IPS DF 6.9 (cell line): ENCODE data around the gene GASK1A.

ENCODE experiments used
- DNase-seq: peaks from one replicate; pipeline ENCODE4 v3.0.0-alpha.2; 2013; ENCODE audit warnings: low read depth, low spot score
- H3K27ac ChIP-seq: one replicate; pipeline ENCODE4 v1.5.1; 2013; ENCODE audit warnings: low read length, control low read depth
- H3K27me3 ChIP-seq: 2 replicates; pipeline ENCODE4 v1.6.1; 2013; ENCODE audit warnings: mild to moderate bottlenecking, low read length; ENCODE audit not compliant: control insufficient read depth, insufficient read depth
- H3K36me3 ChIP-seq: 2 replicates; pipeline ENCODE4 v1.6.1; 2013; ENCODE audit warnings: low read length; ENCODE audit not compliant: control insufficient read depth, insufficient read depth
- H3K4me1 ChIP-seq: 2 replicates; pipeline ENCODE4 v1.6.1; 2013; ENCODE audit warnings: low read length; ENCODE audit not compliant: control insufficient read depth, insufficient read depth
- H3K4me3 ChIP-seq: 2 replicates; pipeline ENCODE4 v1.5.1; 2013; ENCODE audit warnings: mild to moderate bottlenecking, low read length
- H3K9me3 ChIP-seq: 2 replicates; pipeline ENCODE4 v1.6.1; 2013; ENCODE audit warnings: low read length, inconsistent platforms; ENCODE audit not compliant: control insufficient read depth, insufficient read depth
- WGBS: extraction: QIAGEN DNeasy Blood & Tissue Kit; methylation state at CpG from one replicate; pipeline ENCODE4 v1.1.7; 2013; ENCODE audit warnings: mixed read lengths, missing lambda C conversion rate; ENCODE audit not compliant: insufficient read length, insufficient coverage; 5-methylcytosine and 5-hydroxymethylcytosine counted together

Gene GASK1A

DNA sequence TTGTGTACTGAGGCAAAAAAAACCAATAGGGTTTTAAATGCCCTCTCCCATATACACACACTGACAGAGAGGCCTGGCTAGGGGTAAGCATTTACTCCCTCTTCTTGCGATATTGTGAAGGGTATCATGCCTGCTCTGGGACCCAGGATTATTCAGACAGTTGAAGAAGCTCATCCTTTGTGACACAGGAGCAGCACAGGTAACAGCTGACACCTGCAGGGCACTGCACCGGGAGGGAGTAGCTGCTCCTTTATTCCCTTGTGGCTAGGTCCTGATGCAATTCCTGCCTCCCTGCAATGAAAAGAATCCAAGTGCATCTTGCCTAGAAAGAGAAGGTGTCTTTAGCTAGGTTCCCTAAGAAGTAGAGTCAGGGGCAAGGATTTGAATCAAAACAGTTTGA, 103.3 kb downstream of the GASK1A start:
- no peak overlapping the region for H3K4me3 ChIP-seq
- H3K27me3 ChIP-seq: no peaks in the 10 kb centered on the region
- H3K27ac ChIP-seq: no peak overlapping the region
- peaks cover 17% of the 10 kb centered on the region; the same call in 1 of the 2 replicates for H3K36me3 ChIP-seq
- H3K4me1 ChIP-seq: no peaks in the 10 kb centered on the region
- no CpG with 5 or more reads among the region's 2 CpGs for WGBS
- no peak for DNase-seq
- no peaks in the 10 kb centered on the region for H3K9me3 ChIP-seq

DNA sequence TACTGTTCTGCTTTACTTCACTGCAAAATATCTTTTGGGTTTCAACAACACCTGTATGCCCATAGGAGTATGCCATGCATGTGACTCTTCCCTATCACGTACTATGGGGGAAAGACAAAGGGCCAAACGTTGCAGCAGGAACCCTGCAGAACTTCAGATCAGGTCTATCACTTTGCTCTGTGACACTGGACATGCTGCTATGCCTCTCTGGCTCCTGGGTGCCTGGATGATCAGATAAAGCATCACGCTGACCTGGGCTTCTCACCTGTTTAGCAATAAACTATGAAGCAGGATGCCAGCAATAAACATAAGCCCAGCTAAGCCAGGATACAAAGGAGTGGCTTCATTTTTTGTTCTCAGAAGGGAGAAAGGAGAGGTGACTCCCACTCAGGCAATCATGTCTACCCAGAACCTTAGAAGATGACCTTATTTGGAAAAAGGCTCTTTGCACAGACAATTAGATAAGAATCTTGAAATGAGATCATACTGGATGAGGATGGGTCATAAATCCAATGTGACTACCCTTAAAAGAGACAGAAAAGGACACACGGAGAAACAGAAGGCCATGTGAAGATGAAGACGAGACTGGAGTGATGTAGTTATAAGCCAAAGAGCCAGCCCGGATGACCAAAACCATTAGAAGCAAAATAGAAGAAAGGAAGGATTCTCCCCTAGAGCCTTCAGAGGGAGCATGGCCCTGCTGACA, 107.5 kb downstream of the GASK1A start:
- WGBS: no CpG with 5 or more reads among the region's 6 CpGs
- Histone ChIP-seq H3K36me3 (no peaks in the 10 kb centered on the region), H3K27ac (no peak overlapping the region), H3K4me3 (no peak overlapping the region), H3K9me3 (no peaks in the 10 kb centered on the region), H3K4me1 (no peaks in the 10 kb centered on the region), H3K27me3 (no peaks in the 10 kb centered on the region)
- no peak for DNase-seq

DNA sequence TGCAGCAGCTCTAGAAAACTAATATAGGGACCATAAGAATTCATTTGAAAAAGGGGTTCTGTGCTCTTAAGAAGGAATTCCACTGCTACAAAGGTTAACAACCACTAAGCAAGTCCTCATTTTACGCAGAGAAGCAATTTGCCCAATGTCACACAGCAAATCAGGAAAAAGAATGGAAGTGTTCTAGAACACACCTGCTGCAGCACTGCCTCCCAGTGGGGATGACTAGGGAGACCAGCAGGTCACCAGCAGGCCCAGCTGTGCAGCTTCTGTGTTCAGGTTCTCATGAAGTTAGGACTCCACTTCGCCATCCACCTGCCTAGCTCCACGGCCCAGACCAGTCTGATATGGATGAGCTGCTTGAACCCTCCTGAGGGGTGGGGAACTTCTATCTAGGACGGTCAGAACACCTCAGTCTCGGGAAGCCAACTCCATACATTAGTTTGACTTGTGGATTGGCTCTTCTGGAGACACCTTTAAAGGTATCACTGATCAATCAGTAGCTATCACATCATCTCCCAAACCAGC, 108.2 kb downstream of the GASK1A start:
- Histone ChIP-seq H3K27me3 (no peaks in the 10 kb centered on the region), H3K9me3 (no peaks in the 10 kb centered on the region), H3K36me3 (no peaks in the 10 kb centered on the region), H3K27ac (no peak overlapping the region), H3K4me3 (no peak overlapping the region), H3K4me1 (no peaks in the 10 kb centered on the region)
- DNase-seq: no peak
- no CpG with 5 or more reads among the region's 5 CpGs for WGBS

DNA sequence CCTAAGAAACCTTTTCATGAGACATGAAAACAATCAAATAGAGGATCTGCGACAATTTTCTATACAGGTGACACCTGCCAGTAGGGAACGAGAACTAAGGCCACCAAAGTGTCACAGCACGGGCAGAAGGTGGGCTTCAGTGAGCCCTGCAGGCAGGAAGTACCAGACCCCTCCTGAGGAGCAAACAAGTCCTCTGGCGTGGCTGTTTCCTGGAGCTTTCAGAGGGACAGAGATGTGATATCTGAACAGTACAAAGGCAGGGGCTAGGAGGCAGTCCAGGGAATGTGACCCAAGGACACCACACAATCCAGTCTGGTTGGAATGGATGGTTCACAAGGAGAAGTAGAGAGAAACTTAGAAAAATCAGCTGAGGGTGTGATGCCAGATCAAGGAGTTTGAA, 110.0 kb downstream of the GASK1A start:
- no CpG with 5 or more reads among the region's 4 CpGs for WGBS

DNA sequence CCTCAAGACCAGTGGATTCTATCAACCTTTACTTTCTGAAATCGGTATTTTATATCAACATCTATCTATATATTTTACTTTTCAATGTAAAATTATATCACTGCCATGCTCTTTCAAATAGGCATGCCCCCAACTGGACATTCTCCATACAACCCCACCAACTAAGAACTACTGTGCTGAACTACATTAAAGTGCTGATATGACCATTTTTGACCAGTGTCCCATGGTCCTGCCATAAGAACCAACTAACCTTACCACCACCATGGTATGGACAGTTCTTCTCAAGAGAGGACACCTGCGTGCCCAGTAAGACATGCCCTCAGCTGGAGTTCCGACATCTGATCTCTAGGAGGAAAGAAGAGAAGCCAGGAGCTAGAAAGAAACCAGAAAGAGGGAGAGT, 111.1 kb downstream of the GASK1A start:
- 100% methylated on average over 1 of the region's 3 CpGs for WGBS
- no peak overlapping the region for H3K4me3 ChIP-seq

More for the DNA sequence above, 110.0 kb downstream of the GASK1A start:
- Histone ChIP-seq H3K9me3 (no peaks in the 10 kb centered on the region), H3K27ac (no peak overlapping the region), H3K36me3 (no peaks in the 10 kb centered on the region), H3K4me3 (no peak overlapping the region), H3K27me3 (no peaks in the 10 kb centered on the region), H3K4me1 (no peaks in the 10 kb centered on the region)
- no peak for DNase-seq

DNA sequence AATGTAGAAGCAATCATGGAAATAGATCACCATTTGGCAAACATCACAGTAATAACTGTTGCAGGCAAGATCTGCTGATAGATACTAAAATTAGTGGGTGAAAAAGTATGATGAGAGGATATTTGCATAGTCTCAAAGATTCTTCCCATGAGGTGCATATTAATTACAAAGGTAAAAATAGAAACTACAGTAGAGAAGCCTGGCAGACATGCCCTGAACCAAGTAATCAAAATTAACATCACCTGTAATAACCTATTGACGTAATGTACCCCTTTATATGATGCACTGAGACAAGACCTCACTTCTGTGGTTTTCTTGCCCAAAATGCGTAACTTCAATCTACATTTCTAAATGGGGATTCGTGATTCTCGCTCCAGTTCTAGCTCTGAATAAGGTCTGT, 112.4 kb downstream of the GASK1A start:
- Histone ChIP-seq H3K27me3 (no peaks in the 10 kb centered on the region), H3K36me3 (no peaks in the 10 kb centered on the region), H3K27ac (no peak overlapping the region), H3K4me3 (no peak overlapping the region), H3K9me3 (no peaks in the 10 kb centered on the region), H3K4me1 (no peaks in the 10 kb centered on the region)
- DNase-seq: no peak
- WGBS: no CpG with 5 or more reads among the region's 4 CpGs

More for the DNA sequence above, 111.1 kb downstream of the GASK1A start:
- Histone ChIP-seq H3K4me1 (no peaks in the 10 kb centered on the region), H3K27me3 (no peaks in the 10 kb centered on the region), H3K27ac (no peak overlapping the region), H3K9me3 (no peaks in the 10 kb centered on the region), H3K36me3 (no peaks in the 10 kb centered on the region)
- DNase-seq: no peak

DNA sequence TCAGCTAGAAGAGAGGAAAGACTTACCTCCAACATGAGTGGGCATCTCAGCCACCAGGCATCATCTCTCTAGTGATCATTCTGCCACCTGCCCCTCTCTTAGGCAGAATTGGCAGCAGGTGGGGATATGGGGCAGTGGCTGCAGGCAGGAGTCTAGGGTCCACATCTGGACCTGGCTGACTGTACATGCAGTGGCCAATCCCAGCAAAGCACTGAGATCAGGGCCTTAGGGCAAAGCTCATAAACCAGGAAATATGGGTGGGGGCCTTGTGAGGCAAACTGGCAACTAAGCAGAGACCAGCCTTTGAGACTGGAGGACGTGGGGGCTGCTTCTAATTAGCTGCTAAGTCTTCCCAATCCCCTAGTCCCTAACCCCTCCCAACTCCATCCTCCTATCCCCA, 113.9 kb downstream of the GASK1A start:
- no peak for DNase-seq
- Histone ChIP-seq H3K27ac (no peak overlapping the region), H3K4me1 (no peaks in the 10 kb centered on the region), H3K27me3 (no peaks in the 10 kb centered on the region), H3K36me3 (no peaks in the 10 kb centered on the region), H3K9me3 (no peaks in the 10 kb centered on the region), H3K4me3 (no peak overlapping the region)
- WGBS: no CpG with 5 or more reads among the region's 1 CpG

DNA sequence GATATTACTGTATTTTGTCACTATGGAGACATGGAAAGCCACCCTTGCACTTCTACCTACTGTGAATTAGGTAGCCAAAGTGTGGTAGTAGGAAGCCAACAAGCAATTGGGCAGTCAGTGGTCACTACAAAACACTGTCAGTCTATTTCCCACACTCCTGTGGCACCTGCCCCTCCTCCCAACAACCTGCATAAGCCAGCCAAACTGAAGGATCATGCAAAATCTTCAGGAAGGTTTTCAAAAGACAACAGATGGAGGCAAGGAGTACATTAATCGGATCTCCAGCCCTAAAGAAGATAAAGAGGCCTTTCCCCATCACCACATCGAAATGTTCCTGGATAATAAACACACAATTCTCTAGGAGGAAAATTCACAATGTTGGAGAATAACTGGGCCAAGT, 114.9 kb downstream of the GASK1A start:
- no CpG with 5 or more reads among the region's 2 CpGs for WGBS
- no peaks in the 10 kb centered on the region for H3K27me3 ChIP-seq
- H3K36me3 ChIP-seq: no peaks in the 10 kb centered on the region
- H3K4me3 ChIP-seq: no peak overlapping the region
- no peaks in the 10 kb centered on the region for H3K4me1 ChIP-seq
- DNase-seq: no peak
- no peaks in the 10 kb centered on the region for H3K9me3 ChIP-seq
- H3K27ac ChIP-seq: no peak overlapping the region

DNA sequence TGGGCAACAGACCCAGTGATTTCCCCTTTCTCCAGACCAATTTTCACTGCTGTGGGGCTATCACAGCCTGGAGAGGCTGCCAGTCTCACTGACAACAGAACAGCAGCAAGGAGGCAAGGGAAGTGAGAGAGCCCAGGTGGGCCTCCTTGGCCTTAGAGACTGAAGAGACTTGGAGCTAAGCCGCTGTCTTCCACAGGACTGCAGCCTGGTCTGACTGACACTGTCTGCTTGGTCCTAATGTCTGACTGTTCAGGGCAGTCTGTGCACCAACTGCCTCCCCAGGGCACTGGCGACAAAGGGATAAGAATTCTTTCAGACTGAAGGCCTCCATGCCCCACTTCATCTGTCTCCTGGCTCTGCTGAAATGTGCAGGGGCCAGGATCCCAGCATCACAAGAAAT, 115.3 kb downstream of the GASK1A start:
- Histone ChIP-seq H3K4me3 (no peak overlapping the region), H3K27me3 (no peaks in the 10 kb centered on the region), H3K36me3 (no peaks in the 10 kb centered on the region), H3K4me1 (no peaks in the 10 kb centered on the region), H3K27ac (no peak overlapping the region), H3K9me3 (no peaks in the 10 kb centered on the region)
- no CpG with 5 or more reads among the region's 2 CpGs for WGBS
- no peak for DNase-seq

DNA sequence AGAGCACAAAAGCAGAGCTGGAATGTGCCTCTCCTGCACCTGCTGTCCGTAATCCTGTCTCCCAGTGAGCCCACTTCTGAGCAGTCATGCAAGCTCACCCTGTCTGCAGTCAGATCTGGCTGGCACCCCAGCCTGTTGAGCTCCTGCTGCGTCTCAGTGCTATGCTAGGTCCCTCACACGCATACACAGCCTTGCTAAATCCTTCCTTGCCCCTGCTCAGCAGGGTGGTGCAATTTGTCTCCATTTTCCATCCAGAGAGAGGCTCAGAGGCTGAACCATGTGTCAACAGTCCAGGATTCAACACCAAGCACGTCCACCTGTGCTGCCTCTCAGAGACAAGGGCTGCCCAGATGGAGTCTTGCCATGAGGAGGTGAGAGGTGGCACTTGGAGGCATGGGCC, 115.7 kb downstream of the GASK1A start:
- DNase-seq: no peak
- WGBS: no CpG with 5 or more reads among the region's 4 CpGs
- no peak overlapping the region for H3K4me3 ChIP-seq

DNA sequence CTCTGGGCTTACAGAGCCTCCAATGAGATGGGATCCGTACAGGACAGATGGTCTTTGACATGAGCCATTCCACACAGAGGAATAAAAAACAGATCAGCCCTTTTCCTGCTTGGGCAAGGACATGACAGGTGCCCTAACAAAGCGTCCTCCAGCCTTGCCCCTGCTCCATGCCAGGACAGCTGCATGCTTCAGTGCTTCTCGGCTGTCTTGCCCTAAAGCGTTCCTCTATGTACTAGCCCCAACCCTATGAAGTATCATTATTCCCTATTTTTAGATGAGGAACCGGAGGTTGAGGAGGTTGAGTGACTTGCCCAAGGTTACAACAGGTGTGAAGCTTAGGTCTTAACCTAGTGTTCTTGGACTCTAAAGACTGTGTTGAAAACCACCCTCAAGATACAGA, 116.3 kb downstream of the GASK1A start:
- WGBS: no CpG with 5 or more reads among the region's 5 CpGs
- H3K36me3 ChIP-seq: no peaks in the 10 kb centered on the region
- H3K4me3 ChIP-seq: no peak overlapping the region
- H3K27ac ChIP-seq: no peak overlapping the region
- H3K4me1 ChIP-seq: no peaks in the 10 kb centered on the region
- H3K27me3 ChIP-seq: no peaks in the 10 kb centered on the region
- no peak for DNase-seq
- H3K9me3 ChIP-seq: no peaks in the 10 kb centered on the region

More for the DNA sequence above, 115.7 kb downstream of the GASK1A start:
- Histone ChIP-seq H3K9me3 (no peaks in the 10 kb centered on the region), H3K27ac (no peak overlapping the region), H3K36me3 (no peaks in the 10 kb centered on the region), H3K4me1 (no peaks in the 10 kb centered on the region), H3K27me3 (no peaks in the 10 kb centered on the region)
